Activated T-helper 2 cell treated with anti-CD3 and anti-CD28 coated beads, Interferon-gamma antibody, Interleukin-2, Interleukin-4, amounts not matched to agents 10 μg/mL and 5 μg/mL and 100 μg/mL, durations not matched to agents 14 hours and 24 hours and 36 hours (primary cell): ENCODE measurements around the gene SIGLEC15. TPM values are rescaled to one million over a fixed set of nuclear protein-coding genes. Genes with fewer than 3 reads are reported as not detected.
"Not testable (repeated sequence)": the region's sequence is repeated elsewhere in the genome, so short reads cannot be mapped to it uniquely, and the experiment has no call there.

ENCODE experiments used
- DNase-seq: peaks from one replicate; pipeline ENCODE4 v3.0.0; 2021; ENCODE audit warnings: low spot score
- H3K27ac Mint-ChIP-seq: one replicate; pipeline ENCODE4 v1.8.0; 2021; ENCODE audit warnings: mixed read lengths
- H3K27me3 Mint-ChIP-seq: one replicate; pipeline ENCODE4 v1.8.0; 2021; ENCODE audit warnings: low read depth, mixed read lengths
- H3K36me3 Mint-ChIP-seq: one replicate; pipeline ENCODE4 v1.8.0; 2021; ENCODE audit warnings: low read depth, mixed read lengths
- H3K4me1 Mint-ChIP-seq: one replicate; pipeline ENCODE4 v1.8.0; 2021; ENCODE audit warnings: low read depth, mixed read lengths
- H3K4me3 Mint-ChIP-seq: one replicate; pipeline ENCODE4 v1.8.0; 2021; ENCODE audit warnings: low read depth, mild to moderate bottlenecking, moderate library complexity, mixed read lengths
- H3K9me3 Mint-ChIP-seq: one replicate; pipeline ENCODE4 v1.8.0; 2021; ENCODE audit warnings: mixed read lengths
- intact Hi-C: fragments of 100-400 bp; cut with micrococcal nuclease; formaldehyde crosslinking; loops from one replicate; pipeline ENCODE4 v1.15.1; 2023
- total RNA-seq: library from RNA; stranded (reverse); gene quantifications from 2 replicates; pipeline ENCODE4 v1.2.3, GENCODE V29; 2022

The SIGLEC15 gene
- total RNA-seq, 1 donor from 2014 or later, result not detected

DNA sequence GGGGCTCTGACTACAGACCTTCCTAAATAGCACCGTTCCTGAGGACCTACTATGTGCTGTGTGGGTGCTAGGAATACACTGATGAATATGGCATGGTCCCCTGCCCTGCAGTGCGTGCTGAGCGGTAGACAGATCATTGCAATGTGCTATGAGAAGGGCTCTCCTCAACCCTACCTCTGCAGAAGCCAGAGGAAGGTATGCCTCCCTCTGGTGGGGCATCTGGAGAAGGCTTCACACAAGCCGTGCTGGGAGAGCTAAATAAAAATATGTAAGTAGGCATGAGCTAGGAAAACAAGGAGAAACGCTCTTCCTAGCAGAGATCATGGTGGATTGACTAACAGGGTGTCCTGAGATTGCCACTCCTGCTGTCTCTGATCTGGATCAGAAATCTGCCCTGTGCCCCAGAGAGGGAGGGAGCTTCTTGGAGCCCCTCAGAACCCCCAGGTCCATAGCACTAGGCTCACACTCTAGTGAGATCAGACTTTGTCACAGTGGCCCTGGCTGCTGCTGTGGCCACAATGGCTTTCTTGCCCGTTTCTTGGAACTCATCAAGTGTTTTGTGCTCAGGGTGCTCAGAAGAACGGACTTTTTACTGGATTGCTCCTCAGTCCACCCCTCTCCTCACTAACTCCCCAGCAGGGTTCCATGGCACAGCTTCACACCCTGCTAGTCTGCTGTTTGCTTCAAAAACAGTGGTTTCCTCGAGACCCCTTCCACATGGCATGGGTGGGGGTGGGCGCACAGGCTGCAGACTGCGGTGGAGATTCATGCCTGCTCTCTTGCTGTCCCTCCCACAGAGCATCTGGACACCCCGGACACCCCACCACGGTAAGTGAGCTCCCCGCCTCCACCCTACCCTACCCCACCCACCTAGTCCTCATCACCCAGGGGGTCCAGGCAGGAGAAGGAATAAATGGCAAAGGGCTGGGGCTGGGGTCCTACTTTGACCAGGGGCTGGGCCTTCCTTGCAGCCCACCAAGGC is 14.2 kb downstream of the SIGLEC15 start:
- intact Hi-C loops, result loop anchor here (2.0 to 5.0 kb wide), 3 partner anchors 38 to 117 kb away; no protein-coding TSS in a partner anchor
- H3K4me3 Mint-ChIP-seq, result no peak overlapping the region
- no peak for DNase-seq
- H3K27ac Mint-ChIP-seq, result no peak overlapping the region
- peaks cover 50% of the 10 kb centered on the region for H3K27me3 Mint-ChIP-seq
- H3K4me1 Mint-ChIP-seq, result peaks cover 3% of the 10 kb centered on the region
- H3K36me3 Mint-ChIP-seq, result no peaks in the 10 kb centered on the region
- H3K9me3 Mint-ChIP-seq, result no peaks in the 10 kb centered on the region

DNA sequence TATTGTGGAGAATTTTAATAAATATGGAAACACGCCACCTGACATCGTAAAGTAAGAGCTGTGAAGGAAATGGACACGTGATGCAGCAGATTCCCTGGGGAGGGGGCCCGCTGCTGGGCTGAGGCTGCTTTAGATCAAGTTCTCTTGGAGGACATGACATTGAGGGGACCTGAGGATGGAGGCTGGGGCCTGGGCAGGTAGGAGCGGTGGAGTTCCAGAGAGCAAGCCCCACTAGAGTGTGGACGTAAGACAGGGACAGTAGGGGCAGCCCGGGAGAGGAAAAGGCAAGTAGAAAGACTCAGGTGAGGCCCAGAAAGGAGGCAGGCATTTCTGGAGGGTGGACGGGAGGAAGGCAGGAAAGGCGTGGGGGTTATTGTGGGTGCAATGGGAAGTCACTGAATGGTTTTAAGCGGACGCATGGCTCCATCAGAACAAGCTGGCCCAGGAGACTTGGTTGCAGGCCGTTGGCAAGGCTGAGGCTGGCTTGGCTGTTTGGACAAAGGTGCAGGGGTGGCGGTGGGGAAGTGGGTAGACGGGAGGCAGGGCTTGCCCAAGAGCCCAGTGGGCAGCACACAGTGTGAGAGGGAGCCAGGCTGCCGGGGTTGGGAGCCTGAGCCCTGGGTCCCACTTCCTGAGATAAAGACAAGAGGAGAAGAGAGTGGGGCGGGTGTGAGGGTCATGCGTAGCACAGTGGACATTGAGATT is 15.7 kb downstream of the SIGLEC15 start:
- Mint-ChIP-seq H3K9me3 (no peaks in the 10 kb centered on the region), H3K27me3 (peaks cover 35% of the 10 kb centered on the region), H3K27ac (peak overlapping the region; percentile 10), H3K36me3 (no peaks in the 10 kb centered on the region), H3K4me3 (no peak overlapping the region), H3K4me1 (peaks cover 3% of the 10 kb centered on the region)
- DNase-seq, result no peak
- intact Hi-C loops, result no loop called here

DNA sequence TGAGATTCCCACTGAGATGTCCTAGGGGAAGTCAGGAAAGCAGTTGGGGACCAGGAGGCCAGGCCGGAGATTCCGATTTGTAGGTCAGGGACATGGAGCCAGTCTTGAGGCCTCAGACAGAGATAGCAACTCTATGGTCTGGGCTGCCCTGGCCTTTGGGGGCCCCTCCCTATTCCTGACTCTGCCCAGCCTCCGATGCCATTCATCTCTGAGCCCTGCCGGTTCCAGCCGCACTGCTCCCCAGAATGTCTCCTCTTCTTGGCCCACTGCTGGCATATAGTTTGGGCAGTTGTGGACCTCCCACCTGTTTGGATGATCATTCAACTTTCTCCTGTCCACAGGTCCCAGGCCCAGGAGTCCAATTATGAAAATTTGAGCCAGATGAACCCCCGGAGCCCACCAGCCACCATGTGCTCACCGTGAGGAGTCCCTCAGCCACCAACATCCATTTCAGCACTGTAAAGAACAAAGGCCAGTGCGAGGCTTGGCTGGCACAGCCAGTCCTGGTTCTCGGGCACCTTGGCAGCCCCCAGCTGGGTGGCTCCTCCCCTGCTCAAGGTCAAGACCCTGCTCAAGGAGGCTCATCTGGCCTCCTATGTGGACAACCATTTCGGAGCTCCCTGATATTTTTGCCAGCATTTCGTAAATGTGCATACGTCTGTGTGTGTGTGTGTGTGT is 16.4 kb downstream of the SIGLEC15 start:
- Mint-ChIP-seq H3K4me1 (peaks cover 2% of the 10 kb centered on the region), H3K4me3 (no peak overlapping the region), H3K27ac (no peak overlapping the region), H3K9me3 (no peaks in the 10 kb centered on the region), H3K27me3 (peaks cover 28% of the 10 kb centered on the region), H3K36me3 (no peaks in the 10 kb centered on the region)
- intact Hi-C loops, result no loop called here
- DNase-seq, result no peak

DNA sequence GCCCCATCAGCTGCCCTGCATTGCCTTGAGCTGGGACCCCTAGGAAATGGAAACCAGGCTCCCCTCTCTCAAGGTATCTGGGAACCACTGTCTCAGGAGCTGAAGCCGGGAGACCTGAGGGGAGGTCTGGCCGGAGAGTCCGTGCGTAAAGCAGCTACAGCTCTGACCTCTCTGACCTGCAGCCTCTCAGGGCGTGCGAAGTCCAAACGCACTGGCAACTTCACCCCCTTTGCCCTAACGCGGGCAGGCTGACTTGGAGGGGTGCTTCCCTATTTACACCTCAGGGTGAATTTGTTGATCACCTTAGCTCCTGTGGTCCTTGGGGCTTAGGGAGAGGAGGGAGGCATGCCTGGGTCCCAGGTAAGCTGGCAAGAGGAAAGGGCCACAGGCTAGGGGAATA is 17.5 kb downstream of the SIGLEC15 start:
- no peak for DNase-seq
- intact Hi-C loops, result no loop called here
- Mint-ChIP-seq H3K27me3 (peaks cover 25% of the 10 kb centered on the region), H3K27ac (no peak overlapping the region), H3K4me3 (no peak overlapping the region), H3K36me3 (peaks cover 1% of the 10 kb centered on the region), H3K4me1 (peaks cover 4% of the 10 kb centered on the region), H3K9me3 (no peaks in the 10 kb centered on the region)

DNA sequence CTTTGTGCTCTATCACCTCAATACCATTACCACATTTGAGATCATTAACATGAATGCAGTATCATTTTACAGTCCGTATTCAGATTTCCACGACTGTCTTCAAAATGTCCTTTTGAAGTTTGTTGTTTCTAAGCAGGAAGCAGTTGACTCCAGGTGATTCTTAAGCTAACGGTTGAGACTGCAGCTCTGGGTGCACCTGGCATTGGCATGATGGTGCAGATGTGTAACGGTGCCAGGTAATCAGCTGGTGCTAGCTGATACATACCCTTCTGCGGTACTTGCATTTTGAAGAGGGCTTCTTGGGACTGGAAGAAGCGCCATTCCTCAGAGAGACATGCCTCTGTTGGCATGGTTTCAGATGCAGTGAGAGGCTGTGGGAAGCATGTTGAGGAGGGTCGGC is 19.5 kb downstream of the SIGLEC15 start:
- no peak for DNase-seq
- Mint-ChIP-seq H3K27me3 (peaks cover 10% of the 10 kb centered on the region), H3K4me1 (peaks cover 3% of the 10 kb centered on the region), H3K27ac (no peak overlapping the region), H3K36me3 (peaks cover 7% of the 10 kb centered on the region), H3K9me3 (no peaks in the 10 kb centered on the region), H3K4me3 (no peak overlapping the region)
- intact Hi-C loops, result no loop called here

DNA sequence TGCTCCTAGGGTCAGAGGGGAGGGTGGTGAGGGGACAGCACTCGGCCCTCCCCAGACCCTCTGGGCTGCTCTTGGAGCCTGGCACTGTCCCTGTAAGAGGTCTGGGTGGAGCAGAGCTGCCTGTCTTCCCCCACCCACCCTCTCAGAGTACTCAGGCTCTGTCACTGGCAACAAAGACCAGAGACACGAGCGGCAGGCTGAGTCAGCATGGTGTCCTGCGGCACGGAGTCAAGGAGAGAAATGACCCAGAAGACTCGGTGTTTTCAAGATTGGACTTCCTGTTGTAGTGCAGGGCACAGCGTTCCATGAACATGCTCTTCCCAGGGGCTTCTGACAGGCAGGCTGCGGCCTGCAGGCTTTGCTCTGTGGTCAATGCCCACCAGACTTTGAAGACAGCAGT is 19.9 kb downstream of the SIGLEC15 start:
- intact Hi-C loops, result no loop called here
- Mint-ChIP-seq H3K4me3 (no peak overlapping the region), H3K4me1 (peaks cover 3% of the 10 kb centered on the region)

DNA sequence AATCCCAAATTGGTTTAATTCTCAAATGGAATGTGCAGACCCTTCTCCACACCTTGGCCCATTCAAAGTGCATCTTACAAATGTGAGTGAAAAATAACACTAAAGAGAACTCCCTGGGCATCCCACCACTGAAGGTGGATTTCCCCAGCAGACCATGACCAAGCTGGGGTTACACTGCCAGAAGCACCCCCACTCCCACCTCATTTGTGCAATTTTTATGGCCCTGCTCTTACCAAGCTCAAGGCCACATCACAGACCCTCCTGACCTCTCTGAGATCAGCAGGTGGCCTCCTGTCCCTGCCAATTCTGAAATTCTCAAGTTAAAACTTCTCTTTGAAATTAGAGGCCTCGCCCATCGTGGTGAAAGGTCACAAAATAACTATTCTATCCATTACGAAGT is 21.6 kb downstream of the SIGLEC15 start:
- no peak for DNase-seq
- Mint-ChIP-seq H3K36me3 (peaks cover 15% of the 10 kb centered on the region), H3K9me3 (no peaks in the 10 kb centered on the region), H3K4me1 (peaks cover 3% of the 10 kb centered on the region), H3K27ac (no peak overlapping the region), H3K4me3 (no peak overlapping the region), H3K27me3 (no peaks in the 10 kb centered on the region)
- intact Hi-C loops, result no loop called here

More for the DNA sequence above, 19.9 kb downstream of the SIGLEC15 start:
- Mint-ChIP-seq H3K27ac (no peak overlapping the region), H3K36me3 (peaks cover 10% of the 10 kb centered on the region), H3K27me3 (peaks cover 7% of the 10 kb centered on the region), H3K9me3 (no peaks in the 10 kb centered on the region)
- DNase-seq, result no peak

DNA sequence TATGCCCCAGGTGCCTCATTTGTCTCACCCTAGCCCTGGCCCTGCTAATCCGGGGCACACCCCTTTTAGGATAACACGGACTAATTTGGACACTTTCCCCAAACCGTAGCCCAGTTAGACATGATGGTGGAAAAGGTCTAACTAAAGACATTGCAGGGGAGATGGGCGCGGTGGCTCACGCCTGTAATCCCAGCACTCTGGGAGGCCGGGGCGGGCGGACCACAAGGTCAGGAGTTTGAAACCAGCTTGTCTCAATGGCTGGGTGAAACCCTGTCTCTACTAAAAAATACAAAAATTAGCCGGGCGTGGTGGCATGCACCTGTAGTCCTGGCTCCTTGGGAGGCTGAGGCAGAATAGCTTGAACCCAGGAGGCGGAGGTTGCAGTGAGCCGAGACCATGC is 23.2 kb downstream of the SIGLEC15 start:
- intact Hi-C loops, DNase-seq, H3K9me3 Mint-ChIP-seq, H3K4me3 Mint-ChIP-seq, H3K4me1 Mint-ChIP-seq, H3K27me3 Mint-ChIP-seq, H3K27ac Mint-ChIP-seq: not testable (repeated sequence)
- peaks cover 26% of the 10 kb centered on the region for H3K36me3 Mint-ChIP-seq

DNA sequence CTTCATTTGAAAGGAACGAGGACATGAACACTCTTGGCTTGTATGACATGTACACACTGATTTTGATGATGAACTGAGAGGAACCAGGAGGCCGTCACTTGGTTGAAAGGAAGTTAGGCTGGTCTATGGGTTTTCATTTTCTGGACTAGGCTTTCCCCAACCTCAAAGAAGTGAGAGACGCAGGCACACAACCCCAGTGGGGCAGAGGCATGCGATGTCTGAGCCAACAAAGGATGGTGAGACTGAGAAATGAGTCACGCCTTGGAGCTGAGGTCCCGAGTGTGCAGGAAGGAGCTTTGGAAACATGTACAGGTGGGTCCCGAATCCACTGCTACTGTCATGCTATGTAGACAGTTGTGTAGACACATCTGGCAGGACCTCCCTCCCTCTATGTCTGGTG is 24.1 kb downstream of the SIGLEC15 start:
- Mint-ChIP-seq H3K4me3 (no peak overlapping the region), H3K4me1 (peaks cover 3% of the 10 kb centered on the region), H3K27me3 (no peaks in the 10 kb centered on the region), H3K36me3 (peaks cover 33% of the 10 kb centered on the region), H3K9me3 (no peaks in the 10 kb centered on the region), H3K27ac (no peak overlapping the region)
- no peak for DNase-seq
- intact Hi-C loops, result no loop called here

DNA sequence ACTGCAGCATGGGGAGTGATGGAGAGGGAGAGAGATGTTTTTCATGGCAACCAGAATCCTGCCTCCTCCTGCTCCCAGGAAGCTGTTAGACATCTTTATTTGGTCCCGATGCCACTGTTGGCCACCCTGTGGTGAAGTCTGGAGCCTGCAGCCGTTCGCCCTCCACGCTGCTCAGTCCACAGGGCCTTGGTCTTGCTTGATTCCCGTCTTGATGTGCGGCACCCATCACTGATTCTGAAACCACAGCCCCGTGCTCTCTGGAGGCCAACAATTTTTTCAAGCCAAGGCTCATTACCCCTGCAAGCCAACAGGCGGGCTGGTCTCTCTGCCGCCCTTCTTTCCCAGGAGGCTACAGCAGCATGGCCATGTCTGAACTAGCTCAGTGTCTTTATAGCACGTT is 24.5 kb downstream of the SIGLEC15 start:
- no peak overlapping the region for H3K4me3 Mint-ChIP-seq
- no peak for DNase-seq
- H3K4me1 Mint-ChIP-seq, result peaks cover 3% of the 10 kb centered on the region
- H3K27ac Mint-ChIP-seq, result no peak overlapping the region
- peaks cover 37% of the 10 kb centered on the region for H3K36me3 Mint-ChIP-seq
- H3K27me3 Mint-ChIP-seq, result no peaks in the 10 kb centered on the region
- H3K9me3 Mint-ChIP-seq, result no peaks in the 10 kb centered on the region
- intact Hi-C loops, result no loop called here

DNA sequence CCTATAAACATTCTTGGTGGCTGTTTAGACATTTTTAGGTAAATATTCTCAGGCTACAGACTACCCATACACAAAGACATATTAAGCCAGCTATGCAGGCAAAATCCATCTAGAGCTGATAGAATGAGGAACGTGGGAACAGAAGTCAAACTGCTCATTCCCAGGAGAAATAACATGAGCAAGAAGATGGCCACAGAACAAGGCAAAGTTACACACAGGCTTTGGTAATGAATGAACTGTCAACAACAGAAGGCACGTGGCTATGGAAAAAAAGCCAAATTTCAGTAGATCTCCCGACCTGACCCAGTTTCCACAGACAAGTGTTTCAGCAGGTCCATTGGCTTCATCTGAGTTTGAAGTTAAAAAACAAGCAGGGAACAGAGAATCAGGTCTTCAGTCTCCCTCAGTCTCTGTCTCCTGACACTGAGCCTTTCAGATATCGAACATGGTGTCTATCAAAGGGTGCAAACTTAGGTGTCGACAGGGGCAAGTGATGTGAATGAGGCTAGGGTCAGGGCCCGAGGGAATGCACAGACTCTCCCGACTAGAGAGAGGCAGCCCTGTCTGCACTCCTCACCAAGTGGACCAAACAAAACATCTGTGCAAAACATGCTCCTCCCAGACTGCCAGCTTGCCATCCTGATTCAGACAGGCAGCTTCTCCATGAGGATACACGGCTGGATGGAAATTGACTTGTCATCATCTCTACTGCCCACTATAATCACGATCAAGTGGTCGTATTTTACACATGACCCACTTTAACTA is 25.9 kb downstream of the SIGLEC15 start:
- Mint-ChIP-seq H3K4me1 (peaks cover 3% of the 10 kb centered on the region), H3K4me3 (no peak overlapping the region), H3K27me3 (no peaks in the 10 kb centered on the region), H3K36me3 (peaks cover 50% of the 10 kb centered on the region), H3K27ac (no peak overlapping the region), H3K9me3 (no peaks in the 10 kb centered on the region)
- DNase-seq, result no peak
- intact Hi-C loops, result no loop called here

DNA sequence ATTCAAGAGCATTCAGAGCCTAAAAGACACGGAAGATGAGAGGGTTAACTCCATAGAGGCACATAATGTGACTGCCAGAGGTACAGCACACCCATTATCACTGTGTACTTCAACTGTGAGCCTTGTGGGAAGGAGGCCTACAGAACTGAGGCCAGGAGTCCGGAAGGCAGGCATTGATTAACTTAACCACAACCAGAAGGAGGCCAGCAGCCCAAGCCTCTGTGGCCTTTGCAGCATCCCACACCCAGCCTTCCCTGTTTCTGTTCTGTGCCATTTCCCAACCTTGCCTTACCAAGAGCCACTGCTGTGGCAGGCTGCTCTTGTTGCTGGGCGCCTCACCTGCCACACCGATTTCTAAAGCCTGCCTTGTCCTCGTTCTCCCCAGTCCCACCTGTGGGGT is 27.2 kb downstream of the SIGLEC15 start:
- no peaks in the 10 kb centered on the region for H3K27me3 Mint-ChIP-seq
- H3K4me1 Mint-ChIP-seq, result no peaks in the 10 kb centered on the region
- no peaks in the 10 kb centered on the region for H3K9me3 Mint-ChIP-seq
- no peak overlapping the region for H3K27ac Mint-ChIP-seq
- intact Hi-C loops, result no loop called here
- peaks cover 54% of the 10 kb centered on the region for H3K36me3 Mint-ChIP-seq
- H3K4me3 Mint-ChIP-seq, result no peak overlapping the region
- DNase-seq, result no peak
